Measurements from ENCODE around the gene RMDN2.

The RMDN2 gene

GRCh38 chr2:37897511-37897910, 27.6 kb upstream of the RMDN2 start:
- no peak for DNase-seq (ENCODE audit: low read depth in 2 of 2)

- DNase-seq (ENCODE audit: low read depth in 2 of 2), result no peak
Measured at GRCh38 chr2:37898448-37898847, 26.6 kb upstream of the RMDN2 start.

GRCh38 chr2:37902991-37903390, 22.1 kb upstream of the RMDN2 start:
- no peak for DNase-seq (ENCODE audit: low read depth in 2 of 2)

GRCh38 chr2:37904425-37904824, 20.7 kb upstream of the RMDN2 start:
- no peak for DNase-seq (ENCODE audit: low read depth in 2 of 2)

GRCh38 chr2:37904993-37905392, 20.1 kb upstream of the RMDN2 start:
- no peak for DNase-seq (ENCODE audit: low read depth in 2 of 2)

GRCh38 chr2:37906131-37906530, 19.0 kb upstream of the RMDN2 start:
- no peak for DNase-seq (ENCODE audit: low read depth in 2 of 2)

- no peak for DNase-seq (ENCODE audit: low read depth in 2 of 2)
Measured at GRCh38 chr2:37907501-37908225, 17.4 kb upstream of the RMDN2 start.

- DNase-seq (ENCODE audit: low read depth in 2 of 2), result no peak
Measured at GRCh38 chr2:37911296-37911873, 13.7 kb upstream of the RMDN2 start.

GRCh38 chr2:37912056-37912455, 13.0 kb upstream of the RMDN2 start:
- no peak for DNase-seq (ENCODE audit: low read depth in 2 of 2)

- DNase-seq (ENCODE audit: low read depth in 2 of 2), result no peak
Measured at GRCh38 chr2:37912616-37913015, 12.5 kb upstream of the RMDN2 start.

GRCh38 chr2:37914340-37914739, 10.7 kb upstream of the RMDN2 start:
- DNase-seq (ENCODE audit: low read depth in 2 of 2), result no peak

GRCh38 chr2:37915773-37916172, 9.3 kb upstream of the RMDN2 start:
- DNase-seq (ENCODE audit: low read depth in 2 of 2), result no peak

- no peak for DNase-seq (ENCODE audit: low read depth in 2 of 2)
Measured at GRCh38 chr2:37916512-37917082, 8.5 kb upstream of the RMDN2 start.

GRCh38 chr2:37917281-37918228, 7.5 kb upstream of the RMDN2 start:
- no peak for DNase-seq (ENCODE audit: low read depth in 2 of 2)

GRCh38 chr2:37918742-37919186, 6.3 kb upstream of the RMDN2 start:
- no peak for DNase-seq (ENCODE audit: low read depth in 2 of 2)

GRCh38 chr2:37919631-37920032, 5.5 kb upstream of the RMDN2 start:
- no peak for DNase-seq (ENCODE audit: low read depth in 2 of 2)

GRCh38 chr2:37920570-37920969, 4.5 kb upstream of the RMDN2 start:
- no peak for DNase-seq (ENCODE audit: low read depth in 2 of 2)

GRCh38 chr2:37921781-37922180, 3.3 kb upstream of the RMDN2 start:
- no peak for DNase-seq (ENCODE audit: low read depth in 2 of 2)

GRCh38 chr2:37923308-37924055, 1.6 kb upstream of the RMDN2 start:
- no peak for DNase-seq (ENCODE audit: low read depth in 2 of 2)

GRCh38 chr2:37926635-37927034, 1.5 kb downstream of the RMDN2 start:
- DNase-seq (ENCODE audit: low read depth in 2 of 2), result no peak

- no peak for DNase-seq (ENCODE audit: low read depth in 2 of 2)
Measured at GRCh38 chr2:37928377-37928776, 3.3 kb downstream of the RMDN2 start.
